Activated CD4-positive, alpha-beta T cell treated with anti-CD3 and anti-CD28 coated beads for 24 hours (primary cell): Measurements from ENCODE around the gene ASTN2.
"Not testable (repeated sequence)": the region's sequence is repeated elsewhere in the genome, so short reads cannot be mapped to it uniquely, and the experiment has no call there.

Source experiments
- DNase-seq, 2 donors: peaks; one replicate each; pipeline ENCODE4 v3.0.0-alpha.2; 2020; ENCODE audit warnings: low read depth in 2 of 2

The ASTN2 gene

DNA sequence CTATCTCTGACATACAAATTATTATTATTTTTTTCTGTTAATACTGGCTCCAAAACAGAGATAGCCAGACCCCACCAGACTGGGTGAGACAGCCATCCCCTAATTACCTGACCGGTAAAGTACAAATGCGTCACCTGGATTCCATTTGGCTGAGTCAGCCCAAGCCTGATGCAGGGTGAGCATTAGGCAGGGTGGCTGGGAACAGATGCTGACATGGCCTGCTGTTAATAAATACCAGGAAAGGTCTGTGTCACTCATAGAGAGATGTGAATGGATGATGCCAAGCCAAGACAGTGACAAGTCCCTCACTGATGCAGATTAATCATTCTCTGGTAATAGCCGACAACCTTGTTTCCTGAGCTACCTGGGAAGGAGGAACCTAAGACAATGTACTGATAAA is 544.3 kb downstream of the ASTN2 start:
- no peak for DNase-seq

GRCh38 chr9:116868201-116868600 is 546.7 kb downstream of the ASTN2 start:
- no peak for DNase-seq

- DNase-seq = no peak
Measured at GRCh38 chr9:116861321-116861720, 553.5 kb downstream of the ASTN2 start.

- peak in 1 of 2 donors; percentile 0 for DNase-seq
Measured at GRCh38 chr9:116860509-116861120, 554.2 kb downstream of the ASTN2 start.

DNA sequence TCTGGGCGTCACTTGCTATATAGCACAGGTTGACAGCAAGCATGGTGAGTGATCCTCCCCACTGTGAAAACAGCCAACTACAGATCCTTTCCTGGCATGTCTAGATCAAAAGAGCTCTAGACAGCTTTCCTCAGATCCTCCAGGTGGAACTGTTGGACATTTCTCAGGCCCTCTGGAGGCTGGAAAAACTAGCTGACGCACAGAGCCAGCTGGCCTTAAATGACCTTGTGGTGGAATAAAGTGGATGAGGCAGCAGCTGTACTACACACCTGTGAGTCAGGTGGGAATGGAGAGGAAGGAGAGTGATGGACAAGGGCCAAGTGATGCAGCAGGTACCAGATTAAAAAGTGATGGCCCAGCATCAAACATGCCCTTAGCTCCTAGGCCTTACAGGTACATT is 555.1 kb downstream of the ASTN2 start:
- DNase-seq = no peak

GRCh38 chr9:116857321-116857720 is 557.5 kb downstream of the ASTN2 start:
- no peak for DNase-seq

- DNase-seq = no peak
Measured at GRCh38 chr9:116855881-116856662, 558.8 kb downstream of the ASTN2 start.

- DNase-seq = no peak
Measured at GRCh38 chr9:116849721-116850120, 565.1 kb downstream of the ASTN2 start.

GRCh38 chr9:116844621-116845020 is 570.2 kb downstream of the ASTN2 start:
- no peak for DNase-seq

DNA sequence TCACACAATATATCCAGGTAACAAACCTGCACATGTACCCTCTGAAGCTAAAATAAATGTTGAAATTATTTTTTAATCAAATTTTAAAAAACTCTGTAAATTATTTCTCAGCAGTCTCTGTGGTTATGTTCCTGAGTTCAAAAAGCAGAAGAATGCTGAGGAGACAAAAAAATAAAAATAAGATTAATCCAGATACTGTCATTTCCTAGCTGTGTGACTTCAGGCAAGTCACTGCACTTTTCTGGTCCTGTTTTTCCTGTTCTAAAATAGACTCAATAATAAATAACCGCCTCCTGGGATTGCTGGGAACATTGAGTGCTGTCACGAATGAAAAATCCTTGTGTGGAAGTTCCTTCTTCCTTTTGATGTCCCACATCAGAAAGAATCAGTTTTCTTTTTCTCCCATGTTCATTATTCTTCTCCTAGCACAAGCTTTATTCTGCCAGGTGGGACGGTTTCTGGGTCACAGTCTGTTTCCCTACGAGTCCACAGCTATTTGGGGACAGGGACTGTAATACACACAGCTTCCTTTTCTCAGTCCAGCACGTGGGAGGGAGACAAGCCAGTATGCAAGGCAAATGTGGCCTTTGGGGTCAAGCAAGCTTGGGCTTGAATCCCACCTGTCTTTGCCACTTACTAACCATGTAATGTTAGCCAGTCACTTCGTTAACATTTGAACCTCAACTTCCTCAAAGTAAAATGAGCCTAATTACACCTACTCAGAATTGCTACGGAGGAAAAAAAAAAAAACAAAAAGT is 570.8 kb downstream of the ASTN2 start:
- no peak for DNase-seq

DNA sequence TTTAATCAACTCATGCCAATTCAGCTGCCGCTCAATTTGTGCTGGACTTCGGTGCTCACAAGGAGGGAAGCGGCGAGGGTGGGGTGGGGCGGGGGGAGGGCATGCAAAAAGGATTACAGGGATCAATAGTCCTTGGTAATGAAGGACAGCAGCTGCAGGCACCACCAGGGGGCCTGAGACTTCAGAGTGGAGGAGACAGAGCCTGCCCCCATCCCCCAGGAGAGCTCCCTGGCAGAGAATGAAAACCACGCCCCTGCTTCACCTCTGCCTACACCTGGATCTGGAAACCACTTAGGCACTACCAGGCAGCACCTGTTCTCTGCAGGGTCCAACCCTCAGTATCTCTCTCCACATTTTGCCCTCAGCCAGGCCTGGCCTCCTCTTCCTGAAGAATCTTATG is 572.2 kb downstream of the ASTN2 start:
- DNase-seq = no peak

- DNase-seq = not testable (repeated sequence)
Measured at GRCh38 chr9:116838468-116838867, 576.4 kb downstream of the ASTN2 start.

DNA sequence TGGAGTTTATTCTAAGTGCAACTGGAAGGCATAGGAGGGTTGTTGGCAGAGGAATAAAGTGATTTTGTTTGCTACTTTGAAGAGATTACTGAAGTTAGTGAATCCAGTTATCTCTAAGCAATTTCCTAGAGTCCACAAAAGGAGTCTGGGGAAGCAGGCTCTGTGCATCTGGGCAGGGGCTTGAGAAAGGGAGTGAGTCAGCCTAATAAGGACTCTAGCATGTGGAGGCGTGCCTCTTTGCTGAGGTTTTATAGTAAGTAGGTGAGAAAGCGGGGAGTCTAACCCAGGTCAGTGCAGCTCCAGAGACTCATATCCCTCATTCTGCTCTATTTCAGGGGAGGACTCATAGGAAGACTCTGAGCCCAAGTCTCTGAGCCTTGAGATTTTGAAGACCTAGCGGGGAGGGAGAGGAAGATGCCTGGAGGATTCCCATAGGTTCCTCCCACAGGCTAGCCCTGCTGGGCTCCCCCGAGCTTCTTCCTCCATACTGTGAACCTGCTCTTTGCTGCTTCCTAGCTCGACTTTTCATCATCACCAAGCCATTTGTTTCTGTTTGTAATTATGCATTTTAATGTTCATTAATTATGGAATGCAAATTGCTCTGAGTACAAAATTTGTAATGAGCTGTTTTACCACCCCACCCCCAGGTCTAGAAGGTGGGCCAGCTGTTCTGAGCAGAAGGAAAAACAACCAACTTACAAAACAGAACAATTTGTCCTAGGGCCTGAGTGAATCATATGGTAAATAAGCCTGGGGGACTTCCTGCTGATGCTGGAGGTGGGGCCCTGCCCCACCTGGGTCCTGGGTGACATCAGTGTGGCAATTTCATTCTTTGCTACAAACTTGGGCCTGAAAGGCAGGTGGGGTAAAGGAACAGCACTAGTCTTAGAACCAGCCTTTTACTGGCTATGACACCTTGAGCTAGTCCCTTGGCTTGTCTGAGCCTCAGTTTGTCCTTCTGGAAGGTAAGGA is 577.6 kb downstream of the ASTN2 start:
- no peak for DNase-seq

- not testable (repeated sequence) for DNase-seq
Measured at GRCh38 chr9:116830321-116830720, 584.5 kb downstream of the ASTN2 start.

- no peak for DNase-seq
Measured at GRCh38 chr9:116821633-116822229, 593.1 kb downstream of the ASTN2 start.

DNA sequence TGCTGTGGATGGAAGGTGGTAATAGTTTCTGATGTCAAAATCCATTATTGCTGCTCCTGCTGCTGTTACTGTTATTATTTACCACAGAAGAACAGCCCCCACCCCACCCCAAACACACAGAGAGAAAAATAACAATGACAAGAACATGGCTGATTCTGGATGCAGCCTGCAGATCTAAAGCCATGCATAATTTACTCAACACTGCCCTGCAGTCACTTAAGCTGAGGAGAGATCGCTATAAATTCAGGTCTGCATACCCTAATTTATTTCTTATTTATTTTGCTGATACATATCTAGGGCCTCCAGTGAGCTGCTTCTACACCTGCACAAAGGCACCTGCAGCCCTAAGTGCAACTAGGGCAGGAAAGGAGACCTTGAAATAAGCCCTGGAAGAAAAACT is 595.7 kb downstream of the ASTN2 start:
- DNase-seq = no peak

GRCh38 chr9:116817762-116818161 is 597.1 kb downstream of the ASTN2 start:
- DNase-seq = no peak

- no peak for DNase-seq
Measured at GRCh38 chr9:116816484-116816883, 598.4 kb downstream of the ASTN2 start.

DNA sequence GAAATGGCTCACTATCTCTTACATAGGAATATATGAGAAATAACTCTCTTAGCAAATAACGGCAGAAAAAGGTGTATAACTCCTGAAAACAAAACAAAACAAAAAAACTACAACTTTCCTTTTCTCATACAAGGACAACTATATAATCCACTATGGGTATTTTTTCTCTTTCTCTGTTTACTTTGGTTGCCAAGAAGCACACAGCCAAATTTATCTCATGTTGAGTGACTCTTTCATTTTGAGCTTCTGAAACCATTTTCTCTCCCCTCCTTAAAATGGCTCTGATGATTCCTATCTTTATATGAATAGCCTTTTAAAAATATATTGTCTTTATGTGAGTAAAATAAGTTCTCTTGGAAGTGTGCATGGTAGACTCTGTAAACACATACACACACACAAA is 599.0 kb downstream of the ASTN2 start:
- no peak for DNase-seq

DNA sequence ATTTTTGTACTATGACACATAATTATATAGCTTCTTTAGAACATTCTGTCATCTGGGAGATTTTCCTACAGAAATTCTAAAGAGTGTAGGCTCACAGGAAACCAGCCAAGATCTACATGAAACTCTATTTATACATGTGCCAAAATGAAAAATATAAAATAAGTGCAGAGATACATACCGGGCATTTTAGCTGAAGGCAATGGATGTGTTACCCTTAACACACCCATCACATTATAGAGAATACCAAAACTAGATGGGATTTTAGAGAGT is 601.9 kb downstream of the ASTN2 start:
- DNase-seq = no peak

DNA sequence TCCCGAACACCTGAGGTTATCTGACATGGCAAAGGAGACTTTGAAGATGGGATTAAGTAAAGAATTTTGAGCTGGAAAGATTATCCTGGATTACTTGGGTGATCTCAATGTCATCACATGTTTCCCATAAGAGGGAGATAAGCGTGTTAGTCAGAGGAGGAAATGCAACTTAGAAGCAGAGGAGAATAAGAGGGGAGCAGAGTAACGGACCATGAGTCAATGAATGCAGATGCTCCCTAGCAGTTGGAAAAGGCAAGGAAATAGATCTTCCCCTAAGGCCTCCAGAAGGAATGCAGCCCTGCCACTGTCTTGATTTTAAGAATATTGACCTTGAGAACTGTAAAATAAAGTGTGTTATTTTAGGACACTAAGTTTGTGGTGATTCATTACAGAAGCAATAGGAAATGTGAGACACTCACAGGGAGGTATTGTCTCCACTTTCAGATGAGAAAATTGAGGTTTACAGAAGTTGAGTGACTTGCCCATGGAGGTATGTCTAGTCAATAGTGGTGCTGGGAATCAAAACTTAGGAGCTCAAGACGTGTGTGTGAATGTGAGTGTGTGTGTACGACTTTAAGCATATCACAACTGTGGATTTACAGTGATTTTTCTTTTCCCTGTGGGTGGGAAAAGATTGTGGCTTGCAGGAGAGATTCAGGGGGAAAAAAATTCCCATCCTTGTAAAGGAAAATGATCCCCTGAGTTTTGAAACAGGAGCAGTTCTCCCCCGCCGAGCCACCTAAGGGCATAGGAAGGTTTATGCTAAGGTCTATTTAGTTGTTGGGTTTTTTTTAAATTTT is 602.4 kb downstream of the ASTN2 start:
- no peak for DNase-seq
